ENCODE data around the gene ZNF768. TPM values are rescaled to one million over a fixed set of nuclear protein-coding genes. Genes with fewer than 3 reads are reported as not detected.

Gene ZNF768
- total RNA-seq, 1 experiment from 2014 or later, result 64.2 TPM

DNA sequence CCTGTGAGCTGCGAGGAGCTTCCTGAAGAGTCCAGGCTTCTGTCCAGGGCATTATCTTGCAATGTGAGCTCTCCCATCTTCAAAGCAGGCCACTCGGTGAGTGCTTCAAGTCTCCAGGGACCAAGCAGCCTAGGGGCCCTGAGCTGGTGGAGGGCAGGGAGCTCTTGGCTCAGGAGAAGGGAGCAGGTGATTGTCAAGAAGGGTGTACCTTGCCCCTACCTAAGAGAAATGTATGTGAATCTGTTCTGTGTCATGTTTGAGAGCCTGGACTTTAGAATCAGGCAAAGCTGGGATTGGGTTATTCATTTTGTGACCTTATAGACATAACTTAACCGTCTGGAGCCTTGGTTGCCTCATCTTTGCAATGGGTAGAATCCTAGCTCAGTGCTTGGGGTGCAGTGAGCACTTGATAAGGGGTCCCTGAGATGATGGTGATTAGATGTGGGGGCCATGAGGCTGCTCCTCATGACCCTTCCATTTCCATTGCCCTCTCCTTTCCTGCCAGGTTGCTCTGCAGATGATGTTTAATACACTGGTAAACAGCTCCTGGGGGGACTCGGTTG lies 15.9 kb downstream of the ZNF768 start:
- intact Hi-C loops (cut with micrococcal nuclease; ENCODE audit: unreplicated experiment), result no loop called here
- no peaks in the 10 kb centered on the region for H3K79me2 ChIP-seq (ENCODE audit: low read depth)
- DNase-seq, result no peak
- H3K27ac ChIP-seq, result no peak overlapping the region
- no peaks in the 10 kb centered on the region for H4K20me1 ChIP-seq (ENCODE audit: insufficient read depth)
- H3K9me2 ChIP-seq (ENCODE audit: insufficient read depth), result no peaks in the 10 kb centered on the region
- H3K9me3 ChIP-seq (ENCODE audit: insufficient read depth, low read depth), result no peaks in the 10 kb centered on the region
- H3K4me1 ChIP-seq (replicated peaks; ENCODE audit: insufficient read depth), result no peaks in the 10 kb centered on the region
- TF ChIP-seq EZH2 (IDR thresholded peaks at IDR 0.05; ENCODE audit: low read depth), result no peak
- TF ChIP-seq, protein P1, sequence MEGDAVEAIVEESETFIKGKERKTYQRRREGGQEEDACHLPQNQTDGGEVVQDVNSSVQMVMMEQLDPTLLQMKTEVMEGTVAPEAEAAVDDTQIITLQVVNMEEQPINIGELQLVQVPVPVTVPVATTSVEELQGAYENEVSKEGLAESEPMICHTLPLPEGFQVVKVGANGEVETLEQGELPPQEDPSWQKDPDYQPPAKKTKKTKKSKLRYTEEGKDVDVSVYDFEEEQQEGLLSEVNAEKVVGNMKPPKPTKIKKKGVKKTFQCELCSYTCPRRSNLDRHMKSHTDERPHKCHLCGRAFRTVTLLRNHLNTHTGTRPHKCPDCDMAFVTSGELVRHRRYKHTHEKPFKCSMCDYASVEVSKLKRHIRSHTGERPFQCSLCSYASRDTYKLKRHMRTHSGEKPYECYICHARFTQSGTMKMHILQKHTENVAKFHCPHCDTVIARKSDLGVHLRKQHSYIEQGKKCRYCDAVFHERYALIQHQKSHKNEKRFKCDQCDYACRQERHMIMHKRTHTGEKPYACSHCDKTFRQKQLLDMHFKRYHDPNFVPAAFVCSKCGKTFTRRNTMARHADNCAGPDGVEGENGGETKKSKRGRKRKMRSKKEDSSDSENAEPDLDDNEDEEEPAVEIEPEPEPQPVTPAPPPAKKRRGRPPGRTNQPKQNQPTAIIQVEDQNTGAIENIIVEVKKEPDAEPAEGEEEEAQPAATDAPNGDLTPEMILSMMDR (conservative IDR thresholded peaks at IDR 0.05), result no peak
- H2AFZ ChIP-seq, result no peak overlapping the region
- no peak overlapping the region for H3K4me3 ChIP-seq
- H3K4me2 ChIP-seq, result no peak overlapping the region
- CTCF ChIA-PET, result interaction anchor here (0.5 kb wide), 1 partner anchor 899 kb away, joined by 10 read pairs; no protein-coding TSS in a partner anchor
- POLR2A ChIA-PET (ENCODE audit: unreplicated experiment), result interaction anchor here (0.5 kb wide), 1 partner anchor 64 kb away, joined by 4 read pairs; no protein-coding TSS in a partner anchor
- no TSS peak for BruUV-seq (replicated peaks)
- H3F3A ChIP-seq (ENCODE audit: insufficient read depth, low read depth), result no peaks in the 10 kb centered on the region
- H3K27me3 ChIP-seq (ENCODE audit: insufficient read depth, low read depth), result no peaks in the 10 kb centered on the region
- H3K36me3 ChIP-seq (ENCODE audit: low read depth), result no peaks in the 10 kb centered on the region

DNA sequence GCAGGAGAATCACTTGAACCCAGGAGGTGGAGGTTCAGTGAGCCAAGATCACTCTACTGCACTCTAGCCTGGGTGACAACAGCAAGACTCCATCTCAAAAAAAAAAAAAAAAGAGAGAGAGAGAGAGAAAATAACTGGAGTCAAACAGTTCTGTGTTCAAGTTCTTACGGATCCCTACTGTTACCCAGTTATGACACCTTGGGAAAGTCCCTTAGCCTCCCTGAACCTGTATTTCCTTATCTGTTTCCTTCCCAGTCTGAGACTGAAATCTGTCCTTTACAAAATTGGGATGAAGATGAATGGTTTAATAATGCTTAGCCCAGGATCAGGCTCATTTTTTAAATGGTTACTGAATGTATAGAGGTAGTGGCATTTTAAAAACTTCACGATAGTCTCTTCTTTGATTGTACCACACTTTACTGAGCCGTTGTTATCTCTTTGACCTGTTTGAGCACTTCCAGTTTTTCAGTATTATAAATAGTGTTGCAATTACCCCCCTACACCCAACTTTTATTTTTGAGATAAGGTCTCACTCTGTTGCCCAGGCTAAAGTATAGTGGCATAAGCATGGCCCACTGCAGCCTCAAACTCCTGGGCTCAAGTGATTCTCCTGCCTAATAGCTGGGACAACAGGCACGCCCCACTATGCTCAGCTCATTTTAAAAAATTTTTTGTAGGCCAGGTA lies 17.1 kb downstream of the ZNF768 start:
- no peak overlapping the region for H3K4me2 ChIP-seq
- no peaks in the 10 kb centered on the region for H3K36me3 ChIP-seq (ENCODE audit: low read depth)
- TF ChIP-seq, protein P1 (conservative IDR thresholded peaks at IDR 0.05), result no peak
- TF ChIP-seq EZH2 (IDR thresholded peaks at IDR 0.05; ENCODE audit: low read depth), result no peak
- DNase-seq, result no peak
- no peaks in the 10 kb centered on the region for H3K9me3 ChIP-seq (ENCODE audit: insufficient read depth, low read depth)
- H3K4me3 ChIP-seq, result no peak overlapping the region
- H3K9me2 ChIP-seq (ENCODE audit: insufficient read depth), result no peaks in the 10 kb centered on the region
- H4K20me1 ChIP-seq (ENCODE audit: insufficient read depth), result no peaks in the 10 kb centered on the region
- no peaks in the 10 kb centered on the region for H3K79me2 ChIP-seq (ENCODE audit: low read depth)
- H3K4me1 ChIP-seq (replicated peaks; ENCODE audit: insufficient read depth), result no peaks in the 10 kb centered on the region
- POLR2A ChIA-PET (ENCODE audit: unreplicated experiment), result interaction anchor here (0.6 kb wide), 2 partner anchors 394 to 944 kb away, joined by 3 to 6 read pairs; no protein-coding TSS in a partner anchor
- CTCF ChIA-PET, result interaction anchor here (0.7 kb wide), 1 partner anchor 13 kb away, joined by 8 read pairs; no protein-coding TSS in a partner anchor
- no peak overlapping the region for H3K27ac ChIP-seq
- H3K27me3 ChIP-seq (ENCODE audit: insufficient read depth, low read depth), result 0 out of 2 replicates have a peak, but pooled peaks cover under 1% of the 10 kb centered on the region
- H3F3A ChIP-seq (ENCODE audit: insufficient read depth, low read depth), result no peaks in the 10 kb centered on the region
- H2AFZ ChIP-seq, result no peak overlapping the region
- BruUV-seq (replicated peaks), result no TSS peak
- intact Hi-C loops (cut with micrococcal nuclease; ENCODE audit: unreplicated experiment), result no loop called here

DNA sequence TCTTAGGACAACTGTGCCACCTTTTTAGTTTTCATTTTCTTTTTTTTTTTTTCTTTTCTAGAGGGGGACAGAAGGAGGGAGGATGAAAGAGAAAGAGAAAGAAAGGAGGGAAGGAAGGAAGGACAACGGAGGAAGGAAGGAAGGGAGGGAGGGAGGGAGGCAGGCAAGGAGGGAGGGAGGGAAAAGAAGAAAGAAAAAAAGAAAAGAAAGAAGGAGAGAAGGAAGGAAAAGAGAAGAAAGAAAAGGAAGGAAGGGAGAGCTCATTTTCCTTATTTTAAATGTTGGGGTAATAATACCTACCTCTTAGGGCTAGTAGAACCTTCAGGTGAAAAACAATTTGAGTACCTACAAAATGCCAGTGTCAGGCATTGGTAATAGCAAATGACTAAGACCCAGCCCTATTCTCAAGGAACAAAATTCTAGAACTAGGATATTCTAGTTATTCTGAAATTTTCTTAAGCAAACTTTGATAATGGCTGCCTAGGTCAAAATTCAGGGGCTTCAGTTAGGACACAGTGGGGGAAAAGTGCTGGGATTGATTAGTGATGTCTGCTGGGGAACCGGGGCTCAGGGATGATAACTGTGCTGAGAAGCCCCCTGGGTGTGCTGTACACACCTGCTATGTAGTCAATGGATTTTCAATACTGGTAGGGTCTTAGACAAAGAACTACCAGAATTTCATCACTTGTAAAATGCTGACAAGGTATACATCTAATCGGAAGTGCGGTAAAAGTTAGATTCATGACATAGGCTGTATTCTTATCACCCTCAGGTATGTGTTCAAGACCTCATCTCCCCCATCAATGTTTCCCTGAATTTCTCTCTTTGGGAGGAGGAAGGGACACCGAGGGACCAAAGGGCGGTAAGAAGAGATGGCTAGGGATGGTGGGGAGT lies 22.7 kb downstream of the ZNF768 start:
- Histone ChIP-seq H3K4me3 (no peak overlapping the region), H3K9me2 (ENCODE audit: insufficient read depth) (no peaks in the 10 kb centered on the region), H2AFZ (no peak overlapping the region), H3K4me2 (no peak overlapping the region), H3K9me3 (ENCODE audit: insufficient read depth, low read depth) (no peaks in the 10 kb centered on the region), H3K4me1 (replicated peaks; ENCODE audit: insufficient read depth) (no peaks in the 10 kb centered on the region), H3K27me3 (ENCODE audit: insufficient read depth, low read depth) (peaks cover 7% of the 10 kb centered on the region; the same call in 1 of the 2 replicates), H4K20me1 (ENCODE audit: insufficient read depth) (no peaks in the 10 kb centered on the region), H3F3A (ENCODE audit: insufficient read depth, low read depth) (no peaks in the 10 kb centered on the region), H3K36me3 (ENCODE audit: low read depth) (no peaks in the 10 kb centered on the region), H3K79me2 (ENCODE audit: low read depth) (no peaks in the 10 kb centered on the region), H3K27ac (no peak overlapping the region)
- no peak for TF ChIP-seq EZH2 (IDR thresholded peaks at IDR 0.05; ENCODE audit: low read depth)
- TF ChIP-seq, protein P1 (conservative IDR thresholded peaks at IDR 0.05), result no peak
- ChIA-PET POLR2A (ENCODE audit: unreplicated experiment) (no interaction called here), CTCF (no interaction called here)
- BruUV-seq (replicated peaks), result no TSS peak
- DNase-seq, result no peak
- intact Hi-C loops (cut with micrococcal nuclease; ENCODE audit: unreplicated experiment), result no loop called here
